Pulmonary artery endothelial cell (primary cell): ENCODE results near the gene SLC26A5. TPM values are rescaled to one million over a fixed set of nuclear protein-coding genes. Genes with fewer than 3 reads are reported as not detected.
"Not testable (repeated sequence)": the region's sequence is repeated elsewhere in the genome, so short reads cannot be mapped to it uniquely, and the experiment has no call there.

Source experiments
- DNase-seq: peaks from one replicate; pipeline ENCODE4 v3.0.0-alpha.2; 2011; ENCODE audit warnings: low read depth, low spot score
- total RNA-seq: library from RNA; depleted of rRNA; stranded (reverse); fragments of >200 nt; gene quantifications from 2 replicates; pipeline ENCODE4 v1.2.3, GENCODE V29; 2014

Gene SLC26A5
- total RNA-seq, 1 donor from 2014 or later, result not detected

DNA sequence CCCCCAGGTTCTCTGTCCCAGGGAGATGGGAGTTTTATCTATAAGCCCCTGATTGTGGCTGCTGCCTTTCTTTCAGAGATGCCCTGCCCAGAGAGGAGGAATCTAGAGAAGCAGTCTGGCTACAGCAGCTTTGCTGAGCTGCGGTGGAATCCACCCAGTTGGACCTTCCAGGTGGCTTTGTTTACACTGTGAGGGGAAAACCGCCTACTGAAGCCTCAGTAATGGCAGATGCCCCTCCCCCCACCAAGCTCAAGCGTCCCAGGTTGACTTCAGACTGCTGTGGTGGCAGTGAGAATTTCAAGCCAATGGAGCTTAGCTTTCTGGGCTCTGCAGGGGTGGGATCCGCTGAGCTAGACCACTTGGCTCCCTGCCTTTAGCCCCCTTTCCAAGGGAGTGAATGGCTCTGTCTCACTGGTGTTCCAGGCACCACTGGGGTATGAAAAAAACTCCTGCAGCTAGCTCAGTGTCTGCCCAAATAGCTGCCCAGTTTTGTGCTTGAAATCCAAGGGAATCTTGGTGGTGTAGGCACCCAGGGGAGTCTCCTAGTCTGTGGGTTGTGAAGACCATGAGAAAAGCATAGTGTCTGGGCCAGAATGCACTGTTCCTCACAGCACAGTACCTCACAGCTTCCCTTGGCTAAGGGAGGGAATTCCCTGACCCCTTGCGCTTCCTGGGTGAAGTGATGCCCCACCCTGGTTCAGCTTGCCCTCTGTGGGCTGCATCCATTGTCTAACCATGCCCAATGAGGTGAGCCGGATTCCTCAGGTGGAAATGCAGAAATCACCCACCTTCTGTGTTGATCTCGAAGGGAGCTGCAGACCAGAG is 40.0 kb downstream of the SLC26A5 start:
- DNase-seq, result not testable (repeated sequence)

DNA sequence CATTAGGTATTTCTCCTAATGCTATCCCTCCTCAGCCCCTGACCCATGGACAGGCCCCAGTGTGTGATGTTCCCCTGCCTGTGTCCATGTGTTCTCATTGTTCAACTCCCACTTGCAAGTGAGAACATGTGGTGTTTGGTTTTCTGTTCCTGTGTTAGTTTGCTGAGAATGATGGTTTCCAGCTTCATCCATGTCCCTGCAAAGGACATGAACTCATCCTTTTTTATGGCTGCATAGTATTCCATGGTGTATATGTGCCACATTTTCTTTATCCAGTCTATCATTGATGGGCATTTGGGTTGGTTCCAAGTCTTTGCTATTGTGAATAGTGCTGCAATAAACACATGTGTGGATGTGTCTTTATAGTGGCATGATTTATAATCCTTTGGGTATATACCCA is 46.3 kb downstream of the SLC26A5 start:
- not testable (repeated sequence) for DNase-seq

- DNase-seq, result no peak
Measured at GRCh38 chr7:103398483-103399127, 47.4 kb downstream of the SLC26A5 start.

DNA sequence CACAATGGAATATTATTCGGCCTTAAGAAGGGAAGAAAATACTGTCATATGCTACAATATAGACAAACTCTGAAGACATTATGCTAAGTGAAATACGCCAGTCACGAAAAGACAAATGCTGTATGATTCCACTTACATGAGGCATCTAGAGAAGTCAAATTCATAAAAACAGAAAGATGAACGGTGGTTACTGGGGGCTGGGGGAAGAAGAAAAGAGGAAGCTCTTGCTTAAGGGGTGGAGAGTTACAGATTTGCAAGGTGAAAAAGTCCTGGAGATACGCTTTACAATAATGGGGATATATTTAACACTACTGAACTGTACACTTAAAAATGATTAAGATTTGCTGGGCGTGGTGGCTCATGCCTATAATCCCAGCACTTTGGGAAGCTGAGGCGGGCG is 49.5 kb downstream of the SLC26A5 start:
- no peak for DNase-seq

DNA sequence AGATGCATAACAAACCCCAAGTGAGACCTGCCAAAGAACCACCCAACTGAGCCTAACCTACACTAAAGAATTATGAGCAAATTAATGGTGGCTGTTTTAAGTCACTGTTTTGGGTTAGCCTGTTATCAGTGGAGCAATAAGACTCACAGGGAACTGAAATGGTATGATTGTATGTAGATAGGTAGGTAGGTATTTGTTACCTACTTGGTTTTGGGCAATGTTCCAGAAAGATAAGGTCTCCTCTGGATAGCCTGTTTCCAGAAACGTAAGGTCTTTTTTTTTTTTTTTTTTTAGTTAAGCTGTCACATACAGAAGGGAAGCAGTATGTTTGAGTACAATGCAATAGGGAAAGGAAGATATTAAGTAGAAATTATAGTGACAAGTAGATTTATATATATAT is 50.9 kb downstream of the SLC26A5 start:
- DNase-seq, result no peak

DNA sequence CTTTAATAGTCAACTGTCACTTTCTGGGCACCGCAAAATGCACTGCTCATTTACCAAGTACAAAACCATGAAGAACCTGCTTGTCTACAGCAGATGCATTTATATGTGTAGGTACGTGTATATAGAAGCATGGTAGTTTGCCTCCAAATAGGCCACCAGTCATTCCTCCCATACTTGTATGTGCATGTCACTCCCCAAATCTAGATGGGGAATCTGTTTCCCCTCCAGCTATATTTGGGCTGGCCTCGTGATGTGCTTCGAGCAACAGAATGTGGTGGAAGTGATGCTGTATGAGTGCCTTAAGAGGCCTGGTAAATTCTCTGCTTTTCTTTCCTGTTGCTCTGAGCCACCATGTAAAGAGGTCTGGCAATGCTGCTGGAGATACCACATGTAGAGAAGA is 51.4 kb downstream of the SLC26A5 start:
- DNase-seq, result no peak

- DNase-seq, result no peak
Measured at GRCh38 chr7:103391976-103392375, 54.0 kb downstream of the SLC26A5 start.

DNA sequence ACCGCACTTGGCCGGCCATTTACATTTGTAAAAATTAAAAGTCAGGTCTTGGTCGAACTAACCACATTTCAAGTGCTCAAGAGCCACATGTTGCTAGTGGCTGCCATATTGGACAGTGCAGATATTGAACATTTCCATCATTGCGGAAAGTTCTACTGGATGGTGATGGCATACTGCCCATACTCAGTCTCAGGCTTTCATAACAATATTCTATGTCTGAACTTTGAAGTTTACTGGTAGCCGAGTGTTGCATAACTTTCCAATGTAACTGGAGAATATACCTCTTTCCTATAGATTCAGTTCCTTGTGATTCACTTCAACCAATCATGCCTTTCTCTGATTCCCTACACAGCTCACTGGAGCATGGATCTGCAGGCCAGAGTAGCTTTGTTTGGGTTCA is 54.9 kb downstream of the SLC26A5 start:
- DNase-seq, result no peak

- no peak for DNase-seq
Measured at GRCh38 chr7:103389263-103389662, 56.7 kb downstream of the SLC26A5 start.

DNA sequence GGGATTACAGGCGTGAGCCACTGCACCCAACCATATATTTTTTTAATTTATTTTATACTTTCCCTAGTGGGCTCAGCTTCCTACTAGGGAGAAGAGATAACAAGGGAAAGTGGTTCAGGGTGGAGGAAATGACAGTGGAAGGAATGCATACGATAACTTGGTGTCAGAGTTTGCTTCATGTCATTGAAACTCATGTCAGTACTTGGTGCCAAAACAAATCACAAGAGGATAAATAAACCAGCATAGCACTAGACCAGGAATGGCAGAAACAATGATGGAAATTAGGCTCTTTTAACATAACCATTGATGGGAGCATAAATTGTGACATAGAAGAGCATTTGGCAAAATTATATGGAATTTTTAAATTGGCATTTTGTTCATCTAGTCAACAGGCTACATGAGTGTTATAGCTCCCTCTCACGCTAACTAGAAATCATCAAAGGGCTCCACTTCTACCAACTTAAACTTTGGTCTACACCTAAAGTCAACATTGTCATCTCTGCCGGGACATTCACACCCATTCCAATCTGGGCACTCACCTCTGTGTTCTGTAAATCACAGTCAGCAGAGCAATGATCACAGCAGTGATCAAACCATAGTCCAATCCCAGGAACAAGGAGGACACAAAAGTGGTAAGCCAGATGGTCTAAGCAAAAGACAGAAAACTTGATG is 57.4 kb downstream of the SLC26A5 start:
- DNase-seq, result no peak

GRCh38 chr7:103387242-103387641 is 58.8 kb downstream of the SLC26A5 start:
- no peak for DNase-seq

- DNase-seq, result no peak
Measured at GRCh38 chr7:103382032-103382402, 64.0 kb downstream of the SLC26A5 start.

DNA sequence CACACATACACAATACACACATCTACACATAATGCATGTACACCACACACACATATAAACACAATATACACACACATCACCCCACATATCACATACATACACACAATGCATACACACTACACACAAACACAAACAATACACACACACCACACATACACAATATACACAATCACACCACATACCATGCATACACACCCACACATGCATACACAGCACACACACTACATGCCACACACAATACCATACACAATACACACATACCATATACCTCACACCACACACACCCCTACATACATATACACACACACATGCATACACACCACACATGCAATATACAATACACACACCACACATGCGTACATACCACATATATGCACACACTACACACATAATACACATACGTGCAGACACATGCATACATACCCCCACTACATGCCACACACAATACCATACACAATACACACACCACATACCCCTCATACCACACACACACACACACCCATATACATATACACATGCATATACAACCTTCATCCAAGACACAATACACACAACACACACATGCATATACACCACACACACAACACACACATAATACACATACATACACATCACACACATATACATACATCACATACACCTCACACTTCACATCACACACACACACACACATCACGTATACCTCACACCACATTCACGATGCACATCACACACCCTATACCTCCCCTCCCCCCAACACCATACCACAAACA is 64.6 kb downstream of the SLC26A5 start:
- DNase-seq, result no peak

GRCh38 chr7:103380395-103381191 is 65.4 kb downstream of the SLC26A5 start:
- DNase-seq, result no peak

DNA sequence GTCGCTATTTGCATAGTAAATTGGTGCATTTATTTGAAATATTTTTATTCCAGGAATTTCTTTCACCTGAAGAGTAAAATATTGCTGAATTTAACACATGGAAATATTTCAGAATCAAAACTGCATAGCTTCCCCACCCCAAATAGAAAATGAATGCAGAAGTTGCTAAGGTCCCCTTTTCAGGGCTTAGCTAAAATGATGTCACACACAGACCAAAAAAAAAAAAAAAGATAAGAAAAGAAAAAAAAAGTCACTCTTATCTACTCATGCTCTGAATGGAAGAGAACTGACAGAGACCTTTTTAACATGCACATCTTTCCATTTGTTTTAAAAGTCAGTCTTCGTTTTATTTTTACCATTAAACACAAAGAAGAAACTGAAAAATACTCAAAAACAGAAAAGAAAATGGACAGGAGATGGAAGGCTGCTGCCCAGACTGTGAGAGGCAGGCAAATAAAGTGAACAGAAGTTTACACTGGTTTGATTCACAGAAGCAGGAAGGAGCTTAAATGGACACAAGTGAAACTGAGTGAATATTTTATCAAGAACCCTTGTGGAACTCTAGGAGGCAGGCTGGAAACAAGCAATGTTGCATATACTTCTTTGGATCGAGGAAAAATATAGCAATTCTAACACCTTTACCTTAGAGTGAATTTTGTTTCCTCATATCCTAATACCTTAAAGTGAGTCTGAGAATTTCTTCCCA is 66.6 kb downstream of the SLC26A5 start:
- no peak for DNase-seq

GRCh38 chr7:103373866-103374643 is 72.0 kb downstream of the SLC26A5 start:
- DNase-seq, result no peak

GRCh38 chr7:103369432-103369831 is 76.6 kb downstream of the SLC26A5 start:
- no peak for DNase-seq

GRCh38 chr7:103349805-103350204 is 96.2 kb downstream of the SLC26A5 start:
- DNase-seq, result no peak

GRCh38 chr7:103348959-103349358 is 97.0 kb downstream of the SLC26A5 start:
- DNase-seq, result no peak

GRCh38 chr7:103348452-103348851 is 97.6 kb downstream of the SLC26A5 start:
- DNase-seq, result no peak
